OCI-LY1 (cell line): ENCODE data around the gene CELA3B.

Source experiments
- H2AFZ ChIP-seq: fragments of 200-600 bp; sonication (generic), shearing (Covaris generic); 2 replicates; pipeline ENCODE4 v1.6.0; 2014; ENCODE audit warnings: antibody characterized with exemption, mild to moderate bottlenecking, low read length
- H3F3A ChIP-seq: fragments of 200-600 bp; sonication (generic), shearing (Covaris generic); 2 replicates; pipeline ENCODE4 v1.6.0; 2014; ENCODE audit warnings: mild to moderate bottlenecking, antibody characterized with exemption, low read length, moderate library complexity; ENCODE audit not compliant: insufficient read depth
- H3K27ac ChIP-seq: fragments of 200-600 bp; sonication (generic); 2 replicates; pipeline ENCODE4 v1.5.1; 2014; ENCODE audit warnings: low read length, mixed run types, mild to moderate bottlenecking, low read depth; ENCODE audit not compliant: poor library complexity, severe bottlenecking
- H3K27me3 ChIP-seq: fragments of 200-600 bp; sonication (generic); 2 replicates; pipeline ENCODE4 v1.6.0; 2014; ENCODE audit warnings: antibody characterized with exemption, mild to moderate bottlenecking, low read length, moderate library complexity; ENCODE audit not compliant: insufficient read depth
- H3K36me3 ChIP-seq: fragments of 200-600 bp; sonication (generic); 2 replicates; pipeline ENCODE4 v1.6.1; 2014; ENCODE audit warnings: mild to moderate bottlenecking, antibody characterized with exemption, low read length, moderate library complexity, mixed read lengths; ENCODE audit not compliant: insufficient read depth
- H3K4me1 ChIP-seq: fragments of 200-600 bp; sonication (generic); 2 replicates; pipeline ENCODE4 v1.5.1; 2014; ENCODE audit warnings: mild to moderate bottlenecking, low read length, moderate library complexity; ENCODE audit not compliant: insufficient read depth, severe bottlenecking
- H3K4me2 ChIP-seq: fragments of 200-600 bp; sonication (generic), shearing (Covaris generic); 2 replicates; pipeline ENCODE4 v1.6.1; 2014; ENCODE audit warnings: low read length
- H3K4me3 ChIP-seq: fragments of 200-600 bp; sonication (generic); 2 replicates; pipeline ENCODE4 v1.5.1; 2014; ENCODE audit warnings: low read length, low read depth, mild to moderate bottlenecking, mixed read lengths; ENCODE audit not compliant: poor library complexity, severe bottlenecking
- H3K79me2 ChIP-seq: fragments of 200-600 bp; shearing (Covaris generic); 2 replicates; pipeline ENCODE4 v1.6.1; 2016; ENCODE audit warnings: mixed run types, low read length, mixed read lengths; ENCODE audit not compliant: insufficient read depth
- H3K9ac ChIP-seq: fragments of 200-600 bp; sonication (generic), shearing (Covaris generic); 2 replicates; pipeline ENCODE4 v1.6.1; 2014; ENCODE audit warnings: mild to moderate bottlenecking, low read length, mixed read lengths
- H3K9me2 ChIP-seq: fragments of 200-600 bp; sonication (generic), shearing (Covaris generic); 2 replicates; pipeline ENCODE4 v1.6.1; 2014; ENCODE audit warnings: low read depth, mild to moderate bottlenecking, low read length, mixed read lengths
- H3K9me3 ChIP-seq: fragments of 200-600 bp; shearing (Covaris generic); 2 replicates; pipeline ENCODE4 v1.6.1; 2014; ENCODE audit warnings: low read length, mixed read lengths
- H4K20me1 ChIP-seq: fragments of 200-600 bp; sonication (generic), shearing (Covaris generic); 2 replicates; pipeline ENCODE4 v1.6.0; 2016; ENCODE audit warnings: mild to moderate bottlenecking, low read length; ENCODE audit not compliant: insufficient read depth
- EZH2 ChIP-seq: fragments of 200-600 bp; sonication (generic), shearing (Covaris generic); IDR thresholded peaks from 2 replicates; pipeline ENCODE4 v1.8.0; 2017; ENCODE audit warnings: borderline replicate concordance, mixed run types, mild to moderate bottlenecking, antibody characterized with exemption, low read length, moderate library complexity, mixed read lengths
- TF ChIP-seq, protein P1 (sequence below): fragments of 200-600 bp; sonication (generic), shearing (Covaris generic); IDR thresholded peaks from 2 replicates; pipeline ENCODE4 v1.5.1; 2017; ENCODE audit warnings: mild to moderate bottlenecking, antibody characterized with exemption, low read length, moderate library complexity, mixed read lengths

The CELA3B gene

DNA sequence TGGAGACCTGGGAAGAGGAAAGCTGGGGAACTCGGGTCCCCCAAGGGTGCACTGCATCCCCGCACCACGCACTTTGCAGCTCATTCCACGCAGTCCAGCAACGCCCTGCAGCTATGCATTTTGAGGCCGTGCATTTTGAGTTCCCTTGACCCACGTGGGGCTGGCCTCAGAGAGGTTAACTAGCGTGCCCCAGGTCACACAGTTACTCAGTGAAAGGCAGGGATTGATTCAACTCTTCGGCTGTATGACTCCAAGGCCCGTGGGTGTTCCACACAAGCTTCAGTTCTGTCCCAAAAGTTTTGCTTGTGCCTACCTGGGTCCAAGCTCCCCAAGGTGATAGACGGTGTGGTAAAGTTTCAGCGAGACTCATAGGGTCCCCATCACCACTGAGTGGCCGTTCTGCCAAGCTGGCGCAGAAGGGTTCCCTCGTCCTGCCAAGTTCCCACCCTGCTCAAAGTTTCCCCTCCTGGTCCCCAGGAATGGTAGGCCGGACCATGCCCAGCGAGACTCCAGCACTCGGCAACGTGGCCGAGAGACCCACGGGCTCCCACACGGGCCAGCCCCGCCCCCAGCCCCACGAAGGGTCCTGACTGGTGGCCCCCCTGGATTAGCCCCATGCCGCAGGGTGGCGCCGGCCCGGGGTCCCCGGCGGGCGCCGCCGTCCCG, 40.3 kb upstream of the CELA3B start:
- no peaks in the 10 kb centered on the region for H3F3A ChIP-seq
- no peaks in the 10 kb centered on the region for H3K9me2 ChIP-seq
- H2AFZ ChIP-seq: no peak overlapping the region
- H3K27me3 ChIP-seq: peaks cover 19% of the 10 kb centered on the region; the same call in 1 of the 2 replicates
- H3K9ac ChIP-seq: no peak overlapping the region
- H3K4me2 ChIP-seq: peak overlapping the region; percentile 34; the same call in 1 of the 2 replicates
- no peak overlapping the region for H3K27ac ChIP-seq
- no peak overlapping the region for H3K4me3 ChIP-seq
- H3K36me3 ChIP-seq: no peaks in the 10 kb centered on the region
- peaks cover 10% of the 10 kb centered on the region for H3K4me1 ChIP-seq
- no peaks in the 10 kb centered on the region for H3K9me3 ChIP-seq
- TF ChIP-seq EZH2: no peak
- TF ChIP-seq, protein P1, sequence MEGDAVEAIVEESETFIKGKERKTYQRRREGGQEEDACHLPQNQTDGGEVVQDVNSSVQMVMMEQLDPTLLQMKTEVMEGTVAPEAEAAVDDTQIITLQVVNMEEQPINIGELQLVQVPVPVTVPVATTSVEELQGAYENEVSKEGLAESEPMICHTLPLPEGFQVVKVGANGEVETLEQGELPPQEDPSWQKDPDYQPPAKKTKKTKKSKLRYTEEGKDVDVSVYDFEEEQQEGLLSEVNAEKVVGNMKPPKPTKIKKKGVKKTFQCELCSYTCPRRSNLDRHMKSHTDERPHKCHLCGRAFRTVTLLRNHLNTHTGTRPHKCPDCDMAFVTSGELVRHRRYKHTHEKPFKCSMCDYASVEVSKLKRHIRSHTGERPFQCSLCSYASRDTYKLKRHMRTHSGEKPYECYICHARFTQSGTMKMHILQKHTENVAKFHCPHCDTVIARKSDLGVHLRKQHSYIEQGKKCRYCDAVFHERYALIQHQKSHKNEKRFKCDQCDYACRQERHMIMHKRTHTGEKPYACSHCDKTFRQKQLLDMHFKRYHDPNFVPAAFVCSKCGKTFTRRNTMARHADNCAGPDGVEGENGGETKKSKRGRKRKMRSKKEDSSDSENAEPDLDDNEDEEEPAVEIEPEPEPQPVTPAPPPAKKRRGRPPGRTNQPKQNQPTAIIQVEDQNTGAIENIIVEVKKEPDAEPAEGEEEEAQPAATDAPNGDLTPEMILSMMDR: no peak
- H3K79me2 ChIP-seq: no peaks in the 10 kb centered on the region
- H4K20me1 ChIP-seq: no peaks in the 10 kb centered on the region

DNA sequence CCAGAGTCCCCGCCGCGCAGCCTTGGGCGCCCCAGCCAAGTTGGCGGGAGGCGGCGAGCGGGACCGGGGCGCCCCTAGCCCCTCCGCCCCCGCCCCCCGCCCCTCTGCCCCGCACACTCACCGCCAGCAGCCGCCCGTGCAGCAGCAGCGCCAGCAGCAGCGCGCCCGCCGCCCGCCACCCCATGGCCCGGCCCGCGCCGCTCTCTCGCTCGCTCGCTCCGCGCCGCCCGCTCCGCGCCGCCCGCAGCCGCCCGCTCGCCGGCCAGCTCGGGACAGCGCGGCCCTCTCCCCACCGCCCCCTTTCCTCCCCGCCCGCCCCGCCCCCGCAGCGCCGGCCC, 39.8 kb upstream of the CELA3B start, which contains the start of gene HSPG2:
Gene HSPG2, minus strand, starts transcription at position 277 of the 338 bp plus-strand sequence. Its CDS starts 93 bp downstream, at position 184.
- no peak within 1 kb of the TSS for H3K27ac ChIP-seq
- H3K9me3 ChIP-seq: no peaks in the 10 kb centered on the region
- H3K9ac ChIP-seq: peak within 1 kb of the TSS; percentile 56; the same call in 1 of the 2 replicates
- H3K4me3 ChIP-seq: peak within 1 kb of the TSS; percentile 56
- TF ChIP-seq EZH2: no peak
- H2AFZ ChIP-seq: peak within 1 kb of the TSS; percentile 78; the same call in 1 of the 2 replicates
- no peaks in the 10 kb centered on the region for H3K79me2 ChIP-seq
- no peaks in the 10 kb centered on the region for H4K20me1 ChIP-seq
- peaks cover 10% of the 10 kb centered on the region for H3K4me1 ChIP-seq
- no peaks in the 10 kb centered on the region for H3K9me2 ChIP-seq
- no peaks in the 10 kb centered on the region for H3F3A ChIP-seq
- H3K36me3 ChIP-seq: no peaks in the 10 kb centered on the region
- peaks cover 19% of the 10 kb centered on the region; the same call in 1 of the 2 replicates for H3K27me3 ChIP-seq
- H3K4me2 ChIP-seq: peak within 1 kb of the TSS; percentile 83

DNA sequence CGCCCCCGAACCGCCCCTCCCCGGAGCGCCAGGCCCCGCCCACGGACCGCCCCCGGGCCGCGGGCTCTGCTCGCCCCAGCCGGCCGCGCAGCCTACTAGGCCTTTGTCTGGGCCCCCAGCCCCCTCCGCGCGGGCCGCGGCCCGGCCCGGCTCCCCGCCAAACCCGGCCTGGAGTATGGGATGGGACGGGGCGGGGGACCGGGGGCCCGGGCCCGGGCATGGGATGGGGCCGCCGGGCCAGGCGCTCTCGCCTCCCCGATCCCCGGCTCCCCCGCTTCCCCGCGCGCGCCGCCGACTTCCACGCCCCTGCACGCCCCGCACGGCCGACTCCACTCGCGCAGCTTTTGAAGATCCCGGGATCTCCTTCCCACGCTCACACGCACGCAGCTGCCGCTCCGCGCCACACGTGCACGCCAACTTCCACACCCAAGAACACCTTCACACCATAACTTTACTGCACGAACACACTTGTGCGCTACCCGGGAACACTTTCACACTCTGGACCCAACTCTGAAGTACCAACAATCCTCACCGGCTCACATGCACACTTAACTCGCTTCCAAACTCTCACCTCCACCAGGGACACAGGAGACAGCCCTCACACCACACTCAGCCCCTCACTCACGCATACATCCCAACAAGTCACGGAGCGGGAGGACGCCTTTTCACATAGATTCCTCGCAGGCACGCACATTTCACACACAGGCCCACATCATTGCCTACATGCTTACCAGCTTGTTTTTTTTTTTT, 39.3 kb upstream of the CELA3B start:
- Histone ChIP-seq H2AFZ (peak overlapping the region; percentile 78; the same call in 1 of the 2 replicates), H3F3A (no peaks in the 10 kb centered on the region), H3K9ac (peak overlapping the region; percentile 56; the same call in 1 of the 2 replicates), H3K79me2 (no peaks in the 10 kb centered on the region), H3K4me1 (peaks cover 10% of the 10 kb centered on the region), H3K4me2 (peak overlapping the region; percentile 83), H3K36me3 (no peaks in the 10 kb centered on the region), H3K27ac (no peak overlapping the region), H3K4me3 (peak overlapping the region; percentile 56), H4K20me1 (no peaks in the 10 kb centered on the region), H3K9me2 (no peaks in the 10 kb centered on the region), H3K27me3 (peaks cover 19% of the 10 kb centered on the region; the same call in 1 of the 2 replicates), H3K9me3 (no peaks in the 10 kb centered on the region)
- TF ChIP-seq, protein P1: no peak
- no peak for TF ChIP-seq EZH2
